GM12864 (cell line): ENCODE results near the gene NDUFS6.

Experiments
- DNase-seq: peaks from one replicate; pipeline ENCODE4 v3.0.0-alpha.2; 2011; ENCODE audit warnings: low read depth
- H3K4me3 ChIP-seq: 2 replicates; pipeline ENCODE4 v1.5.1; 2011; ENCODE audit warnings: mild to moderate bottlenecking, low read depth, low read length, control low read depth
- TF ChIP-seq, protein P1 (sequence below): IDR thresholded peaks from 2 replicates; pipeline ENCODE4 v1.5.1; 2011; ENCODE audit warnings: low read depth, mild to moderate bottlenecking, moderate library complexity, low read length, control low read depth, inconsistent platforms; ENCODE audit errors: missing control alignments

Gene NDUFS6

DNA sequence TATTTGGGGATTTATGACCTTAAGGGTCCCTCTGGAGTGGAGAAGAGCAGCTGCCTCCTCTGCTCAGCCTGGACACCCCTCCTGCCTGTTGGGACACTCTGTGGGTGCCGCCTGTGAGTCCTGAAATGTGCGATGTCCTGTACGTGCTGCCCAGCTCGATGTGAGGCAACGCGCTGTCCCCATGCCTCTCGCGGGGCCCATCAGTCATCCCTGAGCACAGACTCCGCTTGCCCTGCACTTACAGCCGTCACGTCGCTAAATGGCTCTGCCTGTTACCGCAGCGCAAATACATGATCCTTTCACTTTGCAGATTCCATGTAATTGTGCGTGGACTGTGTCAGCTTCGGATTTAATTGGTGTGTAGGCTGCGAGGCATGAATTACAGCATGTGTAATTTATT is 54.4 kb downstream of the NDUFS6 start:
- DNase-seq, result no peak

GRCh38 chr5:1856596-1857255 is 55.5 kb downstream of the NDUFS6 start:
- H3K4me3 ChIP-seq, result no peak overlapping the region
- DNase-seq, result no peak
- TF ChIP-seq, protein P1, sequence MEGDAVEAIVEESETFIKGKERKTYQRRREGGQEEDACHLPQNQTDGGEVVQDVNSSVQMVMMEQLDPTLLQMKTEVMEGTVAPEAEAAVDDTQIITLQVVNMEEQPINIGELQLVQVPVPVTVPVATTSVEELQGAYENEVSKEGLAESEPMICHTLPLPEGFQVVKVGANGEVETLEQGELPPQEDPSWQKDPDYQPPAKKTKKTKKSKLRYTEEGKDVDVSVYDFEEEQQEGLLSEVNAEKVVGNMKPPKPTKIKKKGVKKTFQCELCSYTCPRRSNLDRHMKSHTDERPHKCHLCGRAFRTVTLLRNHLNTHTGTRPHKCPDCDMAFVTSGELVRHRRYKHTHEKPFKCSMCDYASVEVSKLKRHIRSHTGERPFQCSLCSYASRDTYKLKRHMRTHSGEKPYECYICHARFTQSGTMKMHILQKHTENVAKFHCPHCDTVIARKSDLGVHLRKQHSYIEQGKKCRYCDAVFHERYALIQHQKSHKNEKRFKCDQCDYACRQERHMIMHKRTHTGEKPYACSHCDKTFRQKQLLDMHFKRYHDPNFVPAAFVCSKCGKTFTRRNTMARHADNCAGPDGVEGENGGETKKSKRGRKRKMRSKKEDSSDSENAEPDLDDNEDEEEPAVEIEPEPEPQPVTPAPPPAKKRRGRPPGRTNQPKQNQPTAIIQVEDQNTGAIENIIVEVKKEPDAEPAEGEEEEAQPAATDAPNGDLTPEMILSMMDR, result no peak

More for the DNA sequence above, 54.4 kb downstream of the NDUFS6 start:
- TF ChIP-seq, protein P1, result no peak
- no peak overlapping the region for H3K4me3 ChIP-seq

GRCh38 chr5:1857256-1857600 is 56.0 kb downstream of the NDUFS6 start:
- TF ChIP-seq, protein P1, result no peak
- no peak for DNase-seq
- H3K4me3 ChIP-seq, result no peak overlapping the region

GRCh38 chr5:1858436-1858835 is 57.2 kb downstream of the NDUFS6 start:
- TF ChIP-seq, protein P1, result no peak
- no peak for DNase-seq
- H3K4me3 ChIP-seq, result no peak overlapping the region

GRCh38 chr5:1859099-1859498 is 57.9 kb downstream of the NDUFS6 start:
- TF ChIP-seq, protein P1, result no peak
- no peak overlapping the region for H3K4me3 ChIP-seq
- no peak for DNase-seq

- TF ChIP-seq, protein P1, result no peak
- DNase-seq, result no peak
- H3K4me3 ChIP-seq, result no peak overlapping the region
These were observed 58.9 kb downstream of the NDUFS6 start for GRCh38 chr5:1860021-1860610.

DNA sequence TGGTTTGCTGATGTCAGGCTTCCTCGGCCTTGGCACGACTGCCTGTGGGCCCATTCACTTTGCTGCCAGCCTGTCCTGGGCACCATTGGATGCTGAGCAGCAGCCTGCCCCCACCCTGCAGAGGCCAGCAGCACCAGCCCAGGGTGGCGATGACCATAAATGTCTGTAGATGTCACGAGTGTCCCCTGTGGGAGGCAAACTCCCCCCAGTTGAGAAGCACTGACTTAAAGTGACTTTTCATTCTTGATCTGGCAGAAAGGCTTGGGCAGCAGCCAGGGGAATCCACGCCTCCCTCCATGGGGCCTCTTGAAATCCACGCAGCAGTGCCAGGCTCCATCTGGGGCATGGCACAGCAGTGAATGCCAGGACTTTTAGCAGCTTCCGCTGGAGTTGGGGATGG is 59.7 kb downstream of the NDUFS6 start:
- no peak overlapping the region for H3K4me3 ChIP-seq
- TF ChIP-seq, protein P1, result no peak
- DNase-seq, result no peak
